ENCODE results near the gene DNAH1.
A peak's percentile ranks its signal among the peaks of the same experiment; 100 is the strongest.

Gene DNAH1

GRCh38 chr3:52291508-52292181 lies 24.5 kb upstream of the DNAH1 start:
- DNase-seq, result no peak

GRCh38 chr3:52292247-52293065 lies 23.7 kb upstream of the DNAH1 start:
- no peak for DNase-seq

- no peak for DNase-seq
Observed at GRCh38 chr3:52293491-52294319, 22.4 kb upstream of the DNAH1 start.

- no peak for DNase-seq
Observed at GRCh38 chr3:52294320-52295150, 21.6 kb upstream of the DNAH1 start.

- no peak for DNase-seq
Observed at GRCh38 chr3:52295671-52296208, 20.4 kb upstream of the DNAH1 start.

- DNase-seq, result no peak
Observed at GRCh38 chr3:52297242-52298148, 18.6 kb upstream of the DNAH1 start.

- no peak for DNase-seq
Observed at GRCh38 chr3:52298149-52299098, 17.7 kb upstream of the DNAH1 start.

GRCh38 chr3:52299247-52299878 lies 16.8 kb upstream of the DNAH1 start:
- DNase-seq, result no peak

- peak; percentile 37 for DNase-seq
Observed at GRCh38 chr3:52299879-52300611, 16.1 kb upstream of the DNAH1 start.

- no peak for DNase-seq
Observed at GRCh38 chr3:52302426-52303145, 13.5 kb upstream of the DNAH1 start.

GRCh38 chr3:52303811-52304210 lies 12.3 kb upstream of the DNAH1 start:
- DNase-seq, result no peak

- no peak for DNase-seq
Observed at GRCh38 chr3:52305926-52306325, 10.2 kb upstream of the DNAH1 start.

- DNase-seq, result no peak
Observed at GRCh38 chr3:52306978-52307377, 9.1 kb upstream of the DNAH1 start.

GRCh38 chr3:52308308-52308707 lies 7.8 kb upstream of the DNAH1 start:
- no peak for DNase-seq

GRCh38 chr3:52310861-52311575 lies 5.1 kb upstream of the DNAH1 start:
- no peak for DNase-seq

GRCh38 chr3:52311576-52312119 lies 4.5 kb upstream of the DNAH1 start:
- DNase-seq, result peak; percentile 69

GRCh38 chr3:52313188-52313773 lies 2.8 kb upstream of the DNAH1 start:
- no peak for DNase-seq

All from NCI-H1092 (cell line).